HepG2 (cell line): ENCODE results near the gene ARHGAP20. TPM values are rescaled to one million over a fixed set of nuclear protein-coding genes. Genes with fewer than 3 reads are reported as not detected.

Experiments used
- ATAC-seq: fragments of 200-7000 bp; cut with Tn5 transposase; 3 replicates; pipeline ENCODE4 v1.9.1; 2020; ENCODE audit warnings: mild to moderate bottlenecking, moderate library complexity
- BruUV-seq: library from RNA; stranded (reverse); fragments of 400-500 nt; replicated peaks from 2 replicates; lab custom pipeline; 2021; lab: Mats Ljungman, UMichigan
- CTCF ChIA-PET: fragments of 300-600 bp; formaldehyde crosslinking; extraction: SDS; loops from one replicate; lab custom pipeline; 2021; ENCODE audit warnings: low total read pairs, inconsistent platforms, low intra/inter-chr PET ratio; lab: Yijun Ruan, JAX
- POLR2A ChIA-PET: fragments of 350-600 bp; sonication (Branson Sonifier 250); formaldehyde crosslinking; loops from one replicate; lab custom pipeline; 2020; ENCODE audit warnings: antibody characterized with exemption, inconsistent platforms; lab: Yijun Ruan, JAX
- DNase-seq: peaks from one replicate; pipeline ENCODE4 v3.0.0-alpha.2; 2015; ENCODE audit warnings: low spot score
- FAIRE-seq: peaks from 3 replicates; lab custom pipeline; 2011; peaks lifted over from hg19 to GRCh38; lab: Jason Lieb, UNC
- H2AFZ ChIP-seq: one replicate; pipeline ENCODE4 v1.6.1; 2011; ENCODE audit warnings: low read length, inconsistent platforms
- H3K27ac ChIP-seq: fragments of 300-600 bp; 3 replicates; pipeline ENCODE4 v1.8.0; 2011; ENCODE audit warnings: mixed run types, mild to moderate bottlenecking, mixed read lengths, low read length, inconsistent platforms; ENCODE audit not compliant: insufficient read depth; ENCODE audit errors: extremely low read length
- H3K27me3 ChIP-seq, 2 experiments: fragments of 200-600 bp in 1 of 2; 2 replicates in 1 of 2; 3 replicates in 1 of 2; pipeline versions ENCODE4 v1.6.0 to v1.8.0; 2011; ENCODE audit warnings: low read length in 2 of 2, mild to moderate bottlenecking in 2 of 2, moderate library complexity in 2 of 2, inconsistent platforms in 1 of 2; ENCODE audit not compliant: insufficient read depth in 2 of 2, control insufficient read depth in 1 of 2
- H3K36me3 ChIP-seq, 2 experiments: fragments of 200-600 bp in 1 of 2; replicated peaks in 1 of 2; 2 replicates in 1 of 2; 3 replicates in 1 of 2; pipeline versions ENCODE4 v1.5.1 to v1.8.0; 2011; ENCODE audit warnings: low read length in 2 of 2, inconsistent platforms in 1 of 2; ENCODE audit not compliant: insufficient read depth in 2 of 2, control insufficient read depth in 1 of 2
- H3K4me1 ChIP-seq: 2 replicates; pipeline ENCODE4 v1.5.1; 2012; ENCODE audit warnings: low read length, inconsistent platforms; ENCODE audit not compliant: insufficient read depth
- H3K4me2 ChIP-seq: 2 replicates; pipeline ENCODE4 v1.6.0; 2011; ENCODE audit warnings: low read depth, low read length, inconsistent platforms
- H3K4me3 ChIP-seq, 3 experiments: fragments of 200-600 bp in 1 of 3; sonication (generic), shearing (Covaris generic) in 1 of 3; replicated peaks in 1 of 3; 2 replicates each; pipeline ENCODE4 v1.5.1; 2011 to 2016; ENCODE audit warnings: low read length in 3 of 3, inconsistent platforms in 2 of 3, low read depth in 2 of 3, mild to moderate bottlenecking in 2 of 3, control low read depth in 1 of 3, mixed read lengths in 1 of 3; ENCODE audit not compliant: insufficient read depth in 1 of 3
- H3K79me2 ChIP-seq: one replicate; pipeline ENCODE4 v1.6.1; 2011; ENCODE audit warnings: low read length, inconsistent platforms; ENCODE audit not compliant: insufficient read depth
- H3K9ac ChIP-seq: 2 replicates; pipeline ENCODE4 v1.6.0; 2011; ENCODE audit warnings: mild to moderate bottlenecking, low read depth, low read length, inconsistent platforms; ENCODE audit not compliant: insufficient read depth
- H3K9me3 ChIP-seq: 2 replicates; pipeline ENCODE4 v1.5.1; 2012; ENCODE audit warnings: mild to moderate bottlenecking, low read length
- H4K20me1 ChIP-seq: 2 replicates; pipeline ENCODE4 v1.6.0; 2011; ENCODE audit warnings: inconsistent platforms, mild to moderate bottlenecking, low read length, moderate library complexity; ENCODE audit not compliant: insufficient read depth
- POLR2A ChIP-seq, 2 experiments: IDR thresholded peaks; 2 replicates each; pipeline ENCODE4 v1.6.1; 2011; ENCODE audit warnings: low read depth in 2 of 2, low read length in 2 of 2, mild to moderate bottlenecking in 1 of 2, moderate library complexity in 1 of 2; ENCODE audit not compliant: insufficient read depth in 1 of 2
- STAG1 ChIP-seq: sonication (generic); formaldehyde crosslinking; IDR thresholded peaks from 2 replicates; pipeline ENCODE4 v1.4.0; 2020; ENCODE audit warnings: missing genetic modification reagents
- ZNF496 ChIP-seq: sonication (generic); formaldehyde crosslinking; IDR thresholded peaks from 2 replicates; pipeline ENCODE4 v1.8.1; 2023; ENCODE audit warnings: mild to moderate bottlenecking, moderate library complexity, missing genetic modification reagents; ENCODE audit not compliant: insufficient replicate concordance
- ZNF839 ChIP-seq: sonication (generic); formaldehyde crosslinking; IDR thresholded peaks from 2 replicates; pipeline ENCODE4 v1.4.0; 2020; ENCODE audit warnings: missing genetic modification reagents, mild to moderate bottlenecking, borderline replicate concordance
- in situ Hi-C: cut with HindIII; loops from 2 replicates; pipeline ENCODE4 v1.10.0; 2017; ENCODE audit warnings: low pct_unique_long_range_greater_than_20kb; ENCODE audit not compliant: extremely low pct_ligation_motif_present
- intact Hi-C: fragments of 100-400 bp; cut with micrococcal nuclease; formaldehyde crosslinking; loops from one replicate; pipeline ENCODE4 v1.10.0; 2022; ENCODE audit not compliant: unreplicated experiment
- polyA plus RNA-seq, 8 experiments: library from polyadenylated mRNA; depleted of rRNA in 3 of 8; stranded (reverse) in 7 of 8; unstranded in 1 of 8; fragments of >200 nt; fragmentation: Illumina TruSeq in 4 of 8; extraction: Trizol in 4 of 8; gene quantifications; 2 replicates each; pipeline versions ENCODE4 v1.2.1 to v1.2.3, GENCODE V29; 2011 to 2016; ENCODE audit warnings: low read depth in 4 of 8, missing spikeins in 1 of 8, mixed read lengths in 1 of 8; ENCODE audit not compliant: insufficient read depth in 1 of 8
- total RNA-seq, 5 experiments: library from RNA; depleted of rRNA; stranded (reverse); fragments of >200 nt; fragmentation: Illumina TruSeq; extraction: Trizol; gene quantifications; 2 replicates each; pipeline ENCODE4 v1.2.3, GENCODE V29; 2016; ENCODE audit warnings: low read depth in 1 of 5
- TF ChIP-seq, protein P1 (sequence below): sonication (generic); formaldehyde crosslinking; IDR thresholded peaks from 2 replicates; pipeline ENCODE4 v1.5.0; 2020; ENCODE audit warnings: mild to moderate bottlenecking, missing genetic modification reagents, moderate library complexity
- TF ChIP-seq, protein P2 (sequence below): IDR thresholded peaks from 2 replicates; pipeline ENCODE4 v1.6.1; 2016; ENCODE audit warnings: missing compliant biosample characterization, missing genetic modification reagents, borderline replicate concordance

Gene ARHGAP20
- total and polyA plus RNA-seq, 2 of the 13 experiments (the other 11 are each of a cell fraction or from before 2014, with no cell fraction given), result not detected

DNA sequence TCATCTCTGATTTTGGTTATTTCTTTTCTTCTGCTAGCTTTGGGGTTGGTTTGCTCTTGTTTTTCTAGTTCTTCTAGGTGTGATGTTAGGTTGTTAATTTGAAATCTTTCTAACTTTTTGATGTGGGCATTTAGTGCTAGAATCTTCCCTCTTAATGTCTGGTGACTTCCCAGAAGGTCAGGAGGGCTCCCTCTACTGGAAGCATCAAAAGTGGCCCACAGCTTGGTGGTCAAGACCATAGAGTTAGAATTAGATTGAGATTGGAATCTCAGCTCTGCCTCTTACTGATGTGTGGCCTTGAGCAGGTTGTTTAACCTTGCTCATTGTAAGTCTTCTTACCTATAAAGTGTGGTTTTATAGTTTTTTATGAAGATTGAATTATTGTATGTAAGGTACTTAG lies 183.2 kb downstream of the ARHGAP20 start:
- FAIRE-seq, result no peak
- BruUV-seq, result no TSS peak

More for the DNA sequence above, 183.2 kb downstream of the ARHGAP20 start:
- H3K79me2 ChIP-seq, result no peaks in the 10 kb centered on the region
- H3K4me1 ChIP-seq, result no peaks in the 10 kb centered on the region
- CTCF ChIA-PET, result interaction anchor here (1.4 kb wide), 1 partner anchor 328 kb away, joined by 3 read pairs; no protein-coding TSS in a partner anchor
- peaks cover 14% of the 10 kb centered on the region for H3K9me3 ChIP-seq
- DNase-seq, result peak; percentile 5
- TF ChIP-seq ZNF839 (CRISPR knock-in tag) (no peak), POLR2A (IDR thresholded peaks at IDR 0.05; ENCODE audit: insufficient read depth in 1 of 2, low read depth in 2 of 2, low read length in 2 of 2) (no peak), ZNF496 (CRISPR knock-in tag) (no peak), STAG1 (CRISPR knock-in tag) (0 out of 2 replicates have a peak, but pooled peaks have one; percentile 7)
- TF ChIP-seq, protein P1, sequence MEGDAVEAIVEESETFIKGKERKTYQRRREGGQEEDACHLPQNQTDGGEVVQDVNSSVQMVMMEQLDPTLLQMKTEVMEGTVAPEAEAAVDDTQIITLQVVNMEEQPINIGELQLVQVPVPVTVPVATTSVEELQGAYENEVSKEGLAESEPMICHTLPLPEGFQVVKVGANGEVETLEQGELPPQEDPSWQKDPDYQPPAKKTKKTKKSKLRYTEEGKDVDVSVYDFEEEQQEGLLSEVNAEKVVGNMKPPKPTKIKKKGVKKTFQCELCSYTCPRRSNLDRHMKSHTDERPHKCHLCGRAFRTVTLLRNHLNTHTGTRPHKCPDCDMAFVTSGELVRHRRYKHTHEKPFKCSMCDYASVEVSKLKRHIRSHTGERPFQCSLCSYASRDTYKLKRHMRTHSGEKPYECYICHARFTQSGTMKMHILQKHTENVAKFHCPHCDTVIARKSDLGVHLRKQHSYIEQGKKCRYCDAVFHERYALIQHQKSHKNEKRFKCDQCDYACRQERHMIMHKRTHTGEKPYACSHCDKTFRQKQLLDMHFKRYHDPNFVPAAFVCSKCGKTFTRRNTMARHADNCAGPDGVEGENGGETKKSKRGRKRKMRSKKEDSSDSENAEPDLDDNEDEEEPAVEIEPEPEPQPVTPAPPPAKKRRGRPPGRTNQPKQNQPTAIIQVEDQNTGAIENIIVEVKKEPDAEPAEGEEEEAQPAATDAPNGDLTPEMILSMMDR (CRISPR knock-in tag), result 0 out of 2 replicates have a peak, but pooled peaks have one; percentile 20
- TF ChIP-seq, protein P2, sequence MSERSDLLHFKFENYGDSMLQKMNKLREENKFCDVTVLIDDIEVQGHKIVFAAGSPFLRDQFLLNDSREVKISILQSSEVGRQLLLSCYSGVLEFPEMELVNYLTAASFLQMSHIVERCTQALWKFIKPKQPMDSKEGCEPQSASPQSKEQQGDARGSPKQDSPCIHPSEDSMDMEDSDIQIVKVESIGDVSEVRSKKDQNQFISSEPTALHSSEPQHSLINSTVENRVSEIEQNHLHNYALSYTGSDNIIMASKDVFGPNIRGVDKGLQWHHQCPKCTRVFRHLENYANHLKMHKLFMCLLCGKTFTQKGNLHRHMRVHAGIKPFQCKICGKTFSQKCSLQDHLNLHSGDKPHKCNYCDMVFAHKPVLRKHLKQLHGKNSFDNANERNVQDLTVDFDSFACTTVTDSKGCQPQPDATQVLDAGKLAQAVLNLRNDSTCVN (CRISPR knock-in tag), result no peak
- no peak overlapping the region for H3K4me2 ChIP-seq
- ATAC-seq, result no peak
- H3K4me3 ChIP-seq, result no peak overlapping the region
- H2AFZ ChIP-seq, result no peak overlapping the region
- POLR2A ChIA-PET, result no interaction called here
- no peaks in the 10 kb centered on the region; a peak in 2 of 5 replicates for H3K27me3 ChIP-seq
- H3K27ac ChIP-seq, result no peak overlapping the region
- intact Hi-C loops (loop anchor here (1.0 kb wide), 1 partner anchor 66 kb away; no protein-coding TSS in a partner anchor), in situ Hi-C loops (no loop called here)
- no peak overlapping the region for H3K9ac ChIP-seq
- no peaks in the 10 kb centered on the region for H3K36me3 ChIP-seq
- no peaks in the 10 kb centered on the region for H4K20me1 ChIP-seq
